ENCODE data around the gene MORN4.

The MORN4 gene

DNA sequence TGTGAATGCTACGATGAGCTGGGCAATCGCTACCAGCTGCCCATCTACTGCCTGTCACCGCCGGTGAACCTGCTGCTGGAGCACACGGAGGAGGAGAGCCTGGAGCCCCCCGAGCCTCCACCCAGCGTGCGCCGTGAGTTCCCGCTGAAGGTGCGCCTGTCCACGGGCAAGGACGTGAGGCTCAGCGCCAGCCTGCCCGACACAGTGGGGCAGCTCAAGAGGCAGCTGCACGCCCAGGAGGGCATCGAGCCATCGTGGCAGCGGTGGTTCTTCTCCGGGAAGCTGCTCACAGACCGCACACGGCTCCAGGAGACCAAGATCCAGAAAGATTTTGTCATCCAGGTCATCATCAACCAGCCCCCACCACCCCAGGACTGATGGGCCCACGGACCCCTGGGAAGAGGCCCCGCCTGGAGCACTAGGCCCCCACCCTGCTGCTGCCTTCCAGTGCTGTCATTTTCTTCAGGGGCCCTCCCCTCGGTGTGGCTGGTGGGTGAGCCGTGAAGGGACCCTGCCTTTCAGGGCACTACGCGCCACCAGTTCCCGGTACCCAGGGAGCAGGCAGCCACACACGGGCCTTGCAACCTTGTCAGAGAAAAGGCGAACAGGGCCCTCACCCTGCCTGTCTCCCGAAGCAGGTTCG lies 63.0 kb downstream of the MORN4 start:
- Histone ChIP-seq H3K4me3 (ENCODE audit: low read depth, low read length, poor library complexity, severe bottlenecking) (no peak overlapping the region), H3F3A (ENCODE audit: insufficient read depth, low read length) (no peaks in the 10 kb centered on the region), H3K4me1 (ENCODE audit: insufficient read depth, low read length, severe bottlenecking) (no peaks in the 10 kb centered on the region), H3K9me2 (ENCODE audit: low read depth, low read length) (no peaks in the 10 kb centered on the region), H3K27me3 (ENCODE audit: insufficient read depth, low read length) (no peaks in the 10 kb centered on the region), H4K20me1 (ENCODE audit: insufficient read depth, low read length) (no peaks in the 10 kb centered on the region), H3K4me2 (ENCODE audit: low read length) (no peak overlapping the region), H3K9ac (ENCODE audit: low read length) (no peak overlapping the region), H3K27ac (ENCODE audit: low read depth, low read length, poor library complexity, severe bottlenecking) (no peak overlapping the region), H2AFZ (ENCODE audit: low read length) (no peak overlapping the region), H3K9me3 (ENCODE audit: low read length) (no peaks in the 10 kb centered on the region), H3K36me3 (ENCODE audit: insufficient read depth, low read length) (no peaks in the 10 kb centered on the region), H3K79me2 (ENCODE audit: insufficient read depth, low read length) (no peaks in the 10 kb centered on the region)
- no peak for TF ChIP-seq EZH2 (IDR thresholded peaks at IDR 0.05; ENCODE audit: borderline replicate concordance, low read length)
- TF ChIP-seq, protein P1, sequence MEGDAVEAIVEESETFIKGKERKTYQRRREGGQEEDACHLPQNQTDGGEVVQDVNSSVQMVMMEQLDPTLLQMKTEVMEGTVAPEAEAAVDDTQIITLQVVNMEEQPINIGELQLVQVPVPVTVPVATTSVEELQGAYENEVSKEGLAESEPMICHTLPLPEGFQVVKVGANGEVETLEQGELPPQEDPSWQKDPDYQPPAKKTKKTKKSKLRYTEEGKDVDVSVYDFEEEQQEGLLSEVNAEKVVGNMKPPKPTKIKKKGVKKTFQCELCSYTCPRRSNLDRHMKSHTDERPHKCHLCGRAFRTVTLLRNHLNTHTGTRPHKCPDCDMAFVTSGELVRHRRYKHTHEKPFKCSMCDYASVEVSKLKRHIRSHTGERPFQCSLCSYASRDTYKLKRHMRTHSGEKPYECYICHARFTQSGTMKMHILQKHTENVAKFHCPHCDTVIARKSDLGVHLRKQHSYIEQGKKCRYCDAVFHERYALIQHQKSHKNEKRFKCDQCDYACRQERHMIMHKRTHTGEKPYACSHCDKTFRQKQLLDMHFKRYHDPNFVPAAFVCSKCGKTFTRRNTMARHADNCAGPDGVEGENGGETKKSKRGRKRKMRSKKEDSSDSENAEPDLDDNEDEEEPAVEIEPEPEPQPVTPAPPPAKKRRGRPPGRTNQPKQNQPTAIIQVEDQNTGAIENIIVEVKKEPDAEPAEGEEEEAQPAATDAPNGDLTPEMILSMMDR (IDR thresholded peaks at IDR 0.05; ENCODE audit: low read length) = no peak

DNA sequence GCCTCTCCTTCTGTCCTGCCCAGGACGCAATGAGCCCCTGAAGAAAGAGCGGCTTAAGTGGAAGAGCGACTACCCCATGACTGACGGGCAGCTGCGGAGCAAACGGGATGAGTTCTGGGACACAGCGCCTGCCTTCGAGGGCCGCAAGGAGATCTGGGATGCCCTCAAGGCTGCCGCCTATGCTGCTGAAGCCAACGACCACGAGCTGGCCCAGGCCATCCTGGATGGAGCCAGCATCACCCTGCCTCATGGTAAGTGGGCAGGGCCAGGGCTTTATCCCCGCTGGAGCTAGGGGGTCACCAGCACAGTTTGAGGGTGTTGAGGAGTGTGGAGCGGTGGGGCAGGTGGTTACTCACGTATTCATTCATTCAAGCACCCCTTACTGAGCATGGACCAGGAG lies 65.4 kb downstream of the MORN4 start:
- Histone ChIP-seq H3K4me1 (ENCODE audit: insufficient read depth, low read length, severe bottlenecking) (no peaks in the 10 kb centered on the region), H3F3A (ENCODE audit: insufficient read depth, low read length) (no peaks in the 10 kb centered on the region), H3K27me3 (ENCODE audit: insufficient read depth, low read length) (no peaks in the 10 kb centered on the region), H3K9me3 (ENCODE audit: low read length) (no peaks in the 10 kb centered on the region), H3K79me2 (ENCODE audit: insufficient read depth, low read length) (no peaks in the 10 kb centered on the region), H4K20me1 (ENCODE audit: insufficient read depth, low read length) (no peaks in the 10 kb centered on the region), H3K9me2 (ENCODE audit: low read depth, low read length) (no peaks in the 10 kb centered on the region), H3K9ac (ENCODE audit: low read length) (no peak overlapping the region), H3K27ac (ENCODE audit: low read depth, low read length, poor library complexity, severe bottlenecking) (no peak overlapping the region), H2AFZ (ENCODE audit: low read length) (no peak overlapping the region), H3K36me3 (ENCODE audit: insufficient read depth, low read length) (no peaks in the 10 kb centered on the region), H3K4me2 (ENCODE audit: low read length) (no peak overlapping the region), H3K4me3 (ENCODE audit: low read depth, low read length, poor library complexity, severe bottlenecking) (no peak overlapping the region)
- no peak for TF ChIP-seq EZH2 (IDR thresholded peaks at IDR 0.05; ENCODE audit: borderline replicate concordance, low read length)
- TF ChIP-seq, protein P1 (IDR thresholded peaks at IDR 0.05; ENCODE audit: low read length) = no peak

DNA sequence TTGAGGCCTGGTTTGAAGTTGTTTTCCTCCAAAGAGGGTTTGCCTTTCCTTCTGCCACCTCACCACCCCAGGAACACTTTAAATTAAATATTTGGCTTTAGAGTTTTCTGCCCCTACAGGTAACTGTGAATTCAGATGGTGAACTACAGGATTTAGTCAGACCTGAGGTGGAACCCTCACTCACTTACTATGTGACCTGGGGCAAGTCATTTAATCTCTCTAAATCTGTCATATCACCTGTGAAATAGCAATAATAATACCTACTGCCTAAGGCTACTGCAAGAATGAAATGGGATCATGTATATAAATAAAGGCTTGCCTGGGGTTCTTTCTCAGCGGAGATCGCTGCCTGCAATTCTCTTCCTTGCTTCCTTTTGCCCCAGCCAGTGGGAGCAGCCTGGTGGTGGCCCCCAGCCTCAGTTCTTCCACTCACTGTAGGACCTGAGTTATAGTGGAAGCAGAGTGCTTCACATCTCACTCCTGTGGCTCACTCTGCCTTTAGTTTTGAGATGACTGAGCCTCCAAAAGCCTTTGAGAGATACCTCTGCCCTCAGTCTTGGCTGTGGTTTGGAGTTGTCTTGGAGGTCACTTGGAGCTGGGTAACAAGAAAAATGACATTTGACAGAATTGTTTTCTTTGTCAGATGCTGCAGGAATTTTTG lies 66.8 kb downstream of the MORN4 start:
- no peaks in the 10 kb centered on the region for H3K9me2 ChIP-seq (ENCODE audit: low read depth, low read length)
- TF ChIP-seq, protein P1 (IDR thresholded peaks at IDR 0.05; ENCODE audit: low read length) = no peak
- no peak for TF ChIP-seq EZH2 (IDR thresholded peaks at IDR 0.05; ENCODE audit: borderline replicate concordance, low read length)
- no peaks in the 10 kb centered on the region for H3K9me3 ChIP-seq (ENCODE audit: low read length)
- no peaks in the 10 kb centered on the region for H3K4me1 ChIP-seq (ENCODE audit: insufficient read depth, low read length, severe bottlenecking)
- H3K27ac ChIP-seq (ENCODE audit: low read depth, low read length, poor library complexity, severe bottlenecking) = no peak overlapping the region
- H3F3A ChIP-seq (ENCODE audit: insufficient read depth, low read length) = no peaks in the 10 kb centered on the region
- no peaks in the 10 kb centered on the region for H3K36me3 ChIP-seq (ENCODE audit: insufficient read depth, low read length)
- H3K9ac ChIP-seq (ENCODE audit: low read length) = no peak overlapping the region
- H3K79me2 ChIP-seq (ENCODE audit: insufficient read depth, low read length) = no peaks in the 10 kb centered on the region
- H4K20me1 ChIP-seq (ENCODE audit: insufficient read depth, low read length) = no peaks in the 10 kb centered on the region
- H2AFZ ChIP-seq (ENCODE audit: low read length) = no peak overlapping the region
- H3K4me2 ChIP-seq (ENCODE audit: low read length) = no peak overlapping the region
- no peaks in the 10 kb centered on the region for H3K27me3 ChIP-seq (ENCODE audit: insufficient read depth, low read length)
- H3K4me3 ChIP-seq (ENCODE audit: low read depth, low read length, poor library complexity, severe bottlenecking) = no peak overlapping the region
